Thyroid gland (tissue), 4 donors: ENCODE results near the gene TIMM17A. TPM values are rescaled to one million over a fixed set of nuclear protein-coding genes. Genes with fewer than 3 reads are reported as not detected.

Experiments
- DNase-seq, 2 donors: peaks; one replicate each; pipeline ENCODE4 v3.0.0-alpha.2; 2019
- H3K27ac ChIP-seq, 3 donors: fragments of 200-600 bp; sonication (generic); 1 replicate in 2 of 3; 2 replicates in 1 of 3; pipeline ENCODE4 v1.5.1; 2016 to 2019; ENCODE audit warnings: mild to moderate bottlenecking in 1 of 3, moderate library complexity in 1 of 3
- H3K27me3 ChIP-seq: fragments of 200-600 bp; sonication (generic); one replicate; pipeline ENCODE4 v1.5.1; 2019
- H3K36me3 ChIP-seq, 2 donors: fragments of 200-600 bp; sonication (generic); one replicate each; pipeline ENCODE4 v1.5.1; 2016 to 2019
- H3K4me1 ChIP-seq, 2 donors: fragments of 200-600 bp; sonication (generic); one replicate each; pipeline ENCODE4 v1.5.1; 2017 to 2019
- H3K4me3 ChIP-seq, 3 donors: fragments of 200-600 bp; sonication (generic); replicated peaks in 1 of 3; 1 replicate in 2 of 3; 2 replicates in 1 of 3; pipeline ENCODE4 v1.5.1; 2016; ENCODE audit warnings: mild to moderate bottlenecking in 1 of 3
- H3K9me3 ChIP-seq: fragments of 200-600 bp; sonication (generic); one replicate; pipeline ENCODE4 v1.5.1; 2017
- POLR2A ChIP-seq, 2 donors: fragments of 450-650 bp; IDR thresholded peaks; one replicate each; pipeline ENCODE4 v1.6.1; 2017; ENCODE audit warnings: antibody characterized with exemption in 2 of 2, mild to moderate bottlenecking in 2 of 2, moderate library complexity in 1 of 2
- WGBS, 2 donors: methylation state at CpG; one replicate each; pipeline ENCODE4 v1.1.5; 2017; 5-methylcytosine and 5-hydroxymethylcytosine counted together
- intact Hi-C: fragments of 100-400 bp; cut with DNase I; formaldehyde crosslinking; loops from one replicate; pipeline ENCODE4 v1.15.1; 2023
- total RNA-seq, 4 donors: library from RNA; depleted of rRNA; stranded (reverse); fragments of >200 nt; gene quantifications; one replicate each; pipeline ENCODE4 v1.2.3, GENCODE V29; 2016
- TF ChIP-seq, protein P1 (sequence below), 6 experiments: fragments of 200-600 bp in 3 of 6; fragments of 450-650 bp in 3 of 6; sonication (generic) in 3 of 6; IDR thresholded peaks; one replicate each; pipeline ENCODE4 v1.5.1; 2016 to 2019; ENCODE audit warnings: antibody characterized with exemption in 6 of 6, mild to moderate bottlenecking in 2 of 6, inconsistent platforms in 1 of 6, moderate library complexity in 1 of 6

Gene TIMM17A
- total RNA-seq, 4 donors from 2014 or later = 34.7 to 46.8 (median 40.1) TPM

DNA sequence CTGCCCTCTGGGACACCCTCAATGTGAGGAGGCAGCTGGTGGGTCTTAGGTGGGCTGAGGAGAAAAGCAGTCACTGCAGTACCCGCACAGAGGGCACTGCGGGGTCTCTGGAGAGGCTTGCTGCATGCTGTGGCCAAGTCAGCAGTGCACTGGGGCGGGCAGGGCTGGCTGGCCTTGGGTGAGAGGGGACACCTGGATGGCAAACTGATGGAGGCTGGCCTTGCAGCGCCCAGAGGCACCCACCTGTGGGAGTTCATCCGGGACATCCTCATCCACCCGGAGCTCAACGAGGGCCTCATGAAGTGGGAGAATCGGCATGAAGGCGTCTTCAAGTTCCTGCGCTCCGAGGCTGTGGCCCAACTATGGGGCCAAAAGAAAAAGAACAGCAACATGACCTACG lies 58.3 kb downstream of the TIMM17A start:
- Histone ChIP-seq H3K27ac (no peak overlapping the region), H3K27me3 (no peaks in the 10 kb centered on the region), H3K36me3 (peaks cover 5 to 11% of the 10 kb centered on the region in 2 donors), H3K4me3 (no peak overlapping the region), H3K9me3 (no peaks in the 10 kb centered on the region), H3K4me1 (peaks cover 34 to 56% of the 10 kb centered on the region in 2 donors)
- TF ChIP-seq, protein P1, sequence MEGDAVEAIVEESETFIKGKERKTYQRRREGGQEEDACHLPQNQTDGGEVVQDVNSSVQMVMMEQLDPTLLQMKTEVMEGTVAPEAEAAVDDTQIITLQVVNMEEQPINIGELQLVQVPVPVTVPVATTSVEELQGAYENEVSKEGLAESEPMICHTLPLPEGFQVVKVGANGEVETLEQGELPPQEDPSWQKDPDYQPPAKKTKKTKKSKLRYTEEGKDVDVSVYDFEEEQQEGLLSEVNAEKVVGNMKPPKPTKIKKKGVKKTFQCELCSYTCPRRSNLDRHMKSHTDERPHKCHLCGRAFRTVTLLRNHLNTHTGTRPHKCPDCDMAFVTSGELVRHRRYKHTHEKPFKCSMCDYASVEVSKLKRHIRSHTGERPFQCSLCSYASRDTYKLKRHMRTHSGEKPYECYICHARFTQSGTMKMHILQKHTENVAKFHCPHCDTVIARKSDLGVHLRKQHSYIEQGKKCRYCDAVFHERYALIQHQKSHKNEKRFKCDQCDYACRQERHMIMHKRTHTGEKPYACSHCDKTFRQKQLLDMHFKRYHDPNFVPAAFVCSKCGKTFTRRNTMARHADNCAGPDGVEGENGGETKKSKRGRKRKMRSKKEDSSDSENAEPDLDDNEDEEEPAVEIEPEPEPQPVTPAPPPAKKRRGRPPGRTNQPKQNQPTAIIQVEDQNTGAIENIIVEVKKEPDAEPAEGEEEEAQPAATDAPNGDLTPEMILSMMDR (IDR thresholded peaks at IDR 0.05) = no peak
- no peak for TF ChIP-seq POLR2A (IDR thresholded peaks at IDR 0.05)
- DNase-seq = no peak
- intact Hi-C loops = no loop called here
- 87 to 88% methylated on average over 8 to 9 of the region's 12 CpGs for WGBS, 2 donors

DNA sequence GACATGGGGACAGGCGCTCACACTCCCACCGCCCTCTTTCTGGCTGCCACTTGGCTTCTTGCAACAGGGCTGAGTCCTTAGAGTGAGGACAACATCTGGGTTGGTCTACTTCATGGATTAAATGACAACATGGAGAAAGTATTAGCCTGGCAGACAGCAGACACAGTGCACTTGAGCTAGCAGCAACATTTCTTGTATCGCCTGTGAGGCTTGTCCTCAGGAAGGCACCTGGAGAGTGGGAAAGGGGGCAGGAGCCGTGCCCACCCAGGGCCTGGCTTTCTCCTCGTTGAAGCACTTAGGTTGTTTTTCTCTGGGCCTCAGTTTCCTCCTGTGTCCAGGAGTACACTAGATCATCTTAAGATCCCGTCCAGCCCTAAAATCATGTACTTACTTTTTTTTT lies 58.8 kb downstream of the TIMM17A start:
- Histone ChIP-seq H3K4me1 (peaks cover 31 to 51% of the 10 kb centered on the region in 2 donors), H3K27ac (no peak overlapping the region), H3K9me3 (no peaks in the 10 kb centered on the region), H3K36me3 (peaks cover 5 to 11% of the 10 kb centered on the region in 2 donors), H3K4me3 (no peak overlapping the region), H3K27me3 (no peaks in the 10 kb centered on the region)
- intact Hi-C loops = no loop called here
- TF ChIP-seq, protein P1 (IDR thresholded peaks at IDR 0.05) = no peak
- TF ChIP-seq POLR2A (IDR thresholded peaks at IDR 0.05) = no peak
- DNase-seq = no peak
- 95 to 97% methylated on average over 6 of the region's 6 CpGs for WGBS, 2 donors

DNA sequence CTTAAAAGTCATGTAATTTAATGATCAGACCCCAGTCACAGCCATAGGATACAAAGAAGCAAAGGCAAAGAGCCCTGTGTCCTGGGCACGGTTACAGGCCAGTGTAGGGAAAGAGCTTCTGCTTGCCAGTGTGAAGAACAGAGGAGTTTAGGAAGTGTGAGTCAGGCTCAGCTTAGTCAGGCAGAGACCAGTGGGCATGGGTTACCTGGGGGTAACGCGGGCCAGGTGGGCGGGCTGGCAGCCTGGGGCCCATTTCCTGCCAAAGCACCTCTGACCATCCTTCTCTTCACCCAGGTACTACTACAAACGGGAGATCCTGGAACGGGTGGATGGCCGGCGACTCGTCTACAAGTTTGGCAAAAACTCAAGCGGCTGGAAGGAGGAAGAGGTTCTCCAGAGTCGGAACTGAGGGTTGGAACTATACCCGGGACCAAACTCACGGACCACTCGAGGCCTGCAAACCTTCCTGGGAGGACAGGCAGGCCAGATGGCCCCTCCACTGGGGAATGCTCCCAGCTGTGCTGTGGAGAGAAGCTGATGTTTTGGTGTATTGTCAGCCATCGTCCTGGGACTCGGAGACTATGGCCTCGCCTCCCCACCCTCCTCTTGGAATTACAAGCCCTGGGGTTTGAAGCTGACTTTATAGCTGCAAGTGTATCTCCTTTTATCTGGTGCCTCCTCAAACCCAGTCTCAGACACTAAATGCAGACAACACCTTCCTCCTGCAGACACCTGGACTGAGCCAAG lies 59.8 kb downstream of the TIMM17A start:
- no peaks in the 10 kb centered on the region for H3K9me3 ChIP-seq
- intact Hi-C loops = no loop called here
- H3K4me3 ChIP-seq = no peak overlapping the region
- WGBS, 2 donors = 86 to 88% methylated on average over 17 of the region's 17 CpGs
- no peak for DNase-seq
- H3K4me1 ChIP-seq = peaks cover 23 to 41% of the 10 kb centered on the region in 2 donors
- no peak for TF ChIP-seq POLR2A (IDR thresholded peaks at IDR 0.05)
- TF ChIP-seq, protein P1 (IDR thresholded peaks at IDR 0.05) = no peak
- no peak overlapping the region for H3K27ac ChIP-seq
- no peaks in the 10 kb centered on the region for H3K27me3 ChIP-seq
- peaks cover 5 to 11% of the 10 kb centered on the region in 2 donors for H3K36me3 ChIP-seq

DNA sequence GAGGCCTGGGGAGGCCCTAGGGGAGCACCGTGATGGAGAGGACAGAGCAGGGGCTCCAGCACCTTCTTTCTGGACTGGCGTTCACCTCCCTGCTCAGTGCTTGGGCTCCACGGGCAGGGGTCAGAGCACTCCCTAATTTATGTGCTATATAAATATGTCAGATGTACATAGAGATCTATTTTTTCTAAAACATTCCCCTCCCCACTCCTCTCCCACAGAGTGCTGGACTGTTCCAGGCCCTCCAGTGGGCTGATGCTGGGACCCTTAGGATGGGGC lies 60.3 kb downstream of the TIMM17A start:
- Histone ChIP-seq H3K4me3 (no peak overlapping the region), H3K9me3 (no peaks in the 10 kb centered on the region), H3K27me3 (no peaks in the 10 kb centered on the region), H3K4me1 (peaks cover 20 to 39% of the 10 kb centered on the region in 2 donors), H3K36me3 (peaks cover 5 to 11% of the 10 kb centered on the region in 2 donors), H3K27ac (no peak overlapping the region)
- intact Hi-C loops = no loop called here
- TF ChIP-seq POLR2A (IDR thresholded peaks at IDR 0.05) = no peak
- TF ChIP-seq, protein P1 (IDR thresholded peaks at IDR 0.05) = no peak
- WGBS, 2 donors = 95 to 96% methylated on average over 3 of the region's 3 CpGs
- DNase-seq = no peak

DNA sequence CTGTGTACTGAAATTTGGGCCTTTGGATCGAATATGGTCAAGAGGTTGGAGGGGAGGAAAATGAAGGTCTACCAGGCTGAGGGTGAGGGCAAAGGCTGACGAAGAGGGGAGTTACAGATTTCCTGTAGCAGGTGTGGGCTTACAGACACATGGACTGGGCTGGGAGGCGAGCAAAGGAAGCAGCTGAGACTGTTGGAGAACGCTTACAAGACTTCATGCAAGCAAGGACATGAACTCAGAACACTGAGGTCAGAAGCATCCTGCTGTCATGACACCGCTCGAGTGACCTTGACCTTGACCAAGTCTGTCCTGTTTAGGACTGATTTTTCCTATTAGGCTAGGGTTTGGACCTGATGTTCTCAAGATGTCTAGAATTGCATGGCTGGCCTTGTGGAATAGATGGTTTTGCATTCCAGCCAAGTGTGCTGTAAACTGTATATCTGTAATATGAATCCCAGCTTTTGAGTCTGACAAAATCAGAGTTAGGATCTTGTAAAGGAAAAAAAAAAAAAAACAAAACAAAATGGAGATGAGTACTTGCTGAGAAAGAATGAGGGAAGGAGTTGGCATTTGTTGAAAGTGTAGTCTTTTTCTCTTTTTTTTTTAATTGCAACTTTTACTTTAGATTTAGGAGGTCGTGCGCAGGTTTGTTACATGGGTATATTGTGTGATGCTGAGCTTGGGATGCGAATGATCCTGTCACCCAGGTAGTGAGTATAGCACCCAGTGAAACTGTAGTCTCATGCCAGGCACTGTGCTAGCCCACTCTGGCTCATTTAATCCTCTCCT lies 60.9 kb downstream of the TIMM17A start:
- H3K9me3 ChIP-seq = no peaks in the 10 kb centered on the region
- H3K27ac ChIP-seq = no peak overlapping the region
- peaks cover 14 to 34% of the 10 kb centered on the region in 2 donors for H3K4me1 ChIP-seq
- intact Hi-C loops = no loop called here
- peaks cover 5 to 11% of the 10 kb centered on the region in 2 donors for H3K36me3 ChIP-seq
- no peak for DNase-seq
- TF ChIP-seq, protein P1 (IDR thresholded peaks at IDR 0.05) = no peak
- no peak for TF ChIP-seq POLR2A (IDR thresholded peaks at IDR 0.05)
- no peak overlapping the region for H3K4me3 ChIP-seq
- WGBS, 2 donors = 87 to 91% methylated on average over 9 of the region's 9 CpGs
- H3K27me3 ChIP-seq = no peaks in the 10 kb centered on the region
